ENCODE measurements around the gene G6PC1.
"Not testable (repeated sequence)": the region's sequence is repeated elsewhere in the genome, so short reads cannot be mapped to it uniquely, and the experiment has no call there.

DNA sequence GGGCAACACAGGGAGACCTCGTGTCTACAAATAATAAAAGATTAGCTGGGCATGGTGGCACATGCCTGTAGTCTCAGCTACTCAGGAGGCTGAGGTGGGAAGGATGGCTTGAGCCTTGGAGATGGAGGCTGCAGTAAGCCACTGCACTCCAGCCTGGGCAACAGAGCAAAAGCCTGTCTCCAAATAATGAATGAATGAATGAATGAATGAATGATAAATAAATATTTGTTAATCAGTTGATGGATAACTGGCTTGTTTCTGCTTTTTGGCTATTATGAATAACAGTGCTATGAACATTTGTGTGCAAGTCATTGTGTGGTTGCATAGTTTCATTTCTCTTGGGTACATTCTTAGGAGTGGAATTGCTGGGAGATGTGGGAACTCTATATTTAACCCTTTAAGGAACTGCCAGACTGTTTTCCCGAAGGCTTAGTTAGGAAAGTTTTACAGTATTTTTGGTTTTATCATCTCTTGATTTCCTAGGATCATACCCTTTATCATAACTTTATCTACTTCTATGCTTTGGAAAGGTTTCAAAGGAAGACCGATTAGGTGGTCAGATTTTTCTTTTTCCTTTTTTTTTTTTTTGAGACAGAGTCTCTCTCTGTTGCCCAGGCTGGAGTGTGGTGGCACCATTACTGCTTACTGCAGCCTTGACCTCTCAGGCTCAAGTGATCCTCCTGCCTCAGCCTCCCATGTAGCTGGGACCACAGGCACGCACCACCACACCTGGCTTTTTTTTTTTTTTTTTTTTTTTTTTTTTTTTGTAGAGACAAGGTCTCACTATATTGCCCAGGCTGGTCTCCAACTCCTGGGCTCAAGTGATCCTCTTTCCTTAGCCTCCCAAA is 16.0 kb downstream of the G6PC1 start:
- TF ChIP-seq CTCF (IDR thresholded peaks at IDR 0.05; ENCODE audit: low read length); EZH2 (IDR thresholded peaks at IDR 0.05; ENCODE audit: borderline replicate concordance, low read length): not testable (repeated sequence)
